Fibroblast of mammary gland (primary cell): ENCODE results near the gene STX8.
"Not testable (repeated sequence)": the region's sequence is repeated elsewhere in the genome, so short reads cannot be mapped to it uniquely, and the experiment has no call there.

ENCODE experiments used
- DNase-seq: peaks from one replicate; pipeline ENCODE4 v3.0.0-alpha.2; 2010; ENCODE audit warnings: low read depth
- H3K4me3 ChIP-seq: 2 replicates; pipeline ENCODE4 v1.5.1; 2011; ENCODE audit warnings: low read depth, mild to moderate bottlenecking, low read length, moderate library complexity; ENCODE audit not compliant: control insufficient read depth
- CTCF ChIP-seq: conservative IDR thresholded peaks from 2 replicates; pipeline ENCODE4 v1.5.1; 2011; ENCODE audit warnings: low read depth, low read length, inconsistent platforms; ENCODE audit not compliant: control insufficient read depth, insufficient read depth

STX8 gene

GRCh38 chr17:9259419-9259818 lies 316.2 kb downstream of the STX8 start:
- H3K4me3 ChIP-seq: no peak overlapping the region
- no peak for TF ChIP-seq CTCF
- DNase-seq: no peak

- no peak for DNase-seq
- no peak for TF ChIP-seq CTCF
- H3K4me3 ChIP-seq: no peak overlapping the region
Measured at GRCh38 chr17:9258115-9259015, 317.3 kb downstream of the STX8 start.

GRCh38 chr17:9257630-9257965 lies 318.0 kb downstream of the STX8 start:
- DNase-seq, H3K4me3 ChIP-seq: not testable (repeated sequence)

GRCh38 chr17:9256751-9257629 lies 318.6 kb downstream of the STX8 start:
- DNase-seq: peak; percentile 37
- no peak overlapping the region for H3K4me3 ChIP-seq
- no peak for TF ChIP-seq CTCF

- no peak for DNase-seq
- no peak for TF ChIP-seq CTCF
- no peak overlapping the region for H3K4me3 ChIP-seq
Measured at GRCh38 chr17:9256361-9256750, 319.3 kb downstream of the STX8 start.

GRCh38 chr17:9255833-9256232 lies 319.8 kb downstream of the STX8 start:
- peak; percentile 27 for DNase-seq
- no peak overlapping the region for H3K4me3 ChIP-seq

More at GRCh38 chr17:9255833-9256232, 319.8 kb downstream of the STX8 start:
- no peak for TF ChIP-seq CTCF
